ENCODE data around the gene RNF149. TPM values are rescaled to one million over a fixed set of nuclear protein-coding genes. Genes with fewer than 3 reads are reported as not detected.

The RNF149 gene
- polyA plus RNA-seq, 1 experiment = 20.8 TPM

DNA sequence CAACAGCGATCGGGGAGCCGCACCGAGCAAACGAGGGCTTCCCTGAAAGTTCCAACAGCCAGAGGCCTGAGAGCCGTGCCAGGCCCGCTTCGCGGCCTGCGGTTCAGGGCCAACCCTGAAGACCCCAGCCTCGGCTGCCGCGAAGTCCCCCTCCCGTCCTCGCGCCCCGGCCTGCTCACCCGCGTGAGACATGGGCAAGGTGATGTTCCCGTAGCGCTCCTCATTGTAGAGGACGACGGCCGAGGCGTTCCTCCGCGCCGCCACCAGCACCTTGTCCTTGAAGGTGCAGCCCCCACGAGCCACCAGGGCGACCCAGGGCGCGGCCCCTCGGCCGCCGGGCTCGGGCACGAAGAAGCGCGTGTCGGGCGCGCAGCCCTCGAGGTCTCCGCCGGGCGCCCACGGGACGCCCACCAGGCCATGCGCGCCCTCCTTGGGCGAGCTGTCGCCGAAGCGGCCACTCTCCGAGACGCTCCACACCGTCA lies 510 bp downstream of the RNF149 start:
- H3K27me3 ChIP-seq (ENCODE audit: control insufficient read depth, insufficient read depth, low read length) = no peaks in the 10 kb centered on the region
- DNase-seq (ENCODE audit: low read depth) = no peak
- ChIA-PET POLR2A (no interaction called here), CTCF (no interaction called here)
- TF ChIP-seq, protein P1, sequence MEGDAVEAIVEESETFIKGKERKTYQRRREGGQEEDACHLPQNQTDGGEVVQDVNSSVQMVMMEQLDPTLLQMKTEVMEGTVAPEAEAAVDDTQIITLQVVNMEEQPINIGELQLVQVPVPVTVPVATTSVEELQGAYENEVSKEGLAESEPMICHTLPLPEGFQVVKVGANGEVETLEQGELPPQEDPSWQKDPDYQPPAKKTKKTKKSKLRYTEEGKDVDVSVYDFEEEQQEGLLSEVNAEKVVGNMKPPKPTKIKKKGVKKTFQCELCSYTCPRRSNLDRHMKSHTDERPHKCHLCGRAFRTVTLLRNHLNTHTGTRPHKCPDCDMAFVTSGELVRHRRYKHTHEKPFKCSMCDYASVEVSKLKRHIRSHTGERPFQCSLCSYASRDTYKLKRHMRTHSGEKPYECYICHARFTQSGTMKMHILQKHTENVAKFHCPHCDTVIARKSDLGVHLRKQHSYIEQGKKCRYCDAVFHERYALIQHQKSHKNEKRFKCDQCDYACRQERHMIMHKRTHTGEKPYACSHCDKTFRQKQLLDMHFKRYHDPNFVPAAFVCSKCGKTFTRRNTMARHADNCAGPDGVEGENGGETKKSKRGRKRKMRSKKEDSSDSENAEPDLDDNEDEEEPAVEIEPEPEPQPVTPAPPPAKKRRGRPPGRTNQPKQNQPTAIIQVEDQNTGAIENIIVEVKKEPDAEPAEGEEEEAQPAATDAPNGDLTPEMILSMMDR (IDR thresholded peaks at IDR 0.05; ENCODE audit: insufficient read depth, low read depth, low read length) = no peak
- H3K36me3 ChIP-seq (ENCODE audit: control insufficient read depth, insufficient read depth, low read length) = no peaks in the 10 kb centered on the region; the same call in 1 of the 2 replicates
- H3K4me3 ChIP-seq (ENCODE audit: low read depth, low read length) = peak overlapping the region; percentile 92

DNA sequence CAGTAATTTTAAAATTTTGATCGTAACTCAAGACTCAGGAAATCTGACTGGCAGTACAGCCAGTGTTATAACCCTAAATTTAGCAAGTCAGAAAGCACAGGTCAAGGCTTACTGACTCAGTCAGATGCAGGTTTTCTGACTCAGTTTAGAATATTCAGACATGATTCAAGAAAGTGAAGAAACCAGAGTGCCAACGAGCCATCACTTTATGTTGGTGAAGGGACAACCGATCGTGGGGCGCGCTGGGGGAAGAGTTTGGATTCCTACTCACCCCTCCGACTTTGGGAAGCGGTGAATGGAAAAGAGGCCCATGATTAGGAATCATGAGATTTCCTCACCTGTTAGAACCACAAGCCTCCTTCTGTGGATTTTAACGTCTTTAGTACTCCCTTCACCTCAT lies 998 bp downstream of the RNF149 start:
- CTCF ChIA-PET = no interaction called here
- no peak for DNase-seq (ENCODE audit: low read depth)

DNA sequence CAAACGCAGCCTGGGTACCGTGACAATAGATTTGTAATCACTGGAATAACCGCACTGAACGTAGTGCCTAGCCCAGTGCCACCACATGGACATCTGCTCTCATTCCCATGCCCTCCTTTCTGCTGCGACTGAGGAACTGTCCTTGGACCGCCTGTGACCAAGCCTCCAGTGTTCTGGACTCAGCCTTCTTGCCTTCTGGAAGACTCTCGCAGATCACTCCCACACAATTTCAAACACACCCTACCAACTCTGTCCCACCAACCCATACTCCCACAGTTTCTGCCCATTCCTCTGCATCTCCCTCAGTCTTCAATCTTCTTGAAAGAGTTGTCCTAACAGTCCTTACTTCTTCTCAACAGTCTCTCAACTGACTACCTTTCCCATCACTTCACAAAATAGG lies 2.1 kb downstream of the RNF149 start:
- no peak for DNase-seq (ENCODE audit: low read depth)
- Histone ChIP-seq H3K36me3 (ENCODE audit: control insufficient read depth, insufficient read depth, low read length) (peaks cover 2% of the 10 kb centered on the region; the same call in 1 of the 2 replicates), H3K27me3 (ENCODE audit: control insufficient read depth, insufficient read depth, low read length) (no peaks in the 10 kb centered on the region), H3K4me3 (ENCODE audit: low read depth, low read length) (peak overlapping the region; percentile 92)
- POLR2A ChIA-PET = interaction anchor here (0.5 to 0.7 kb wide), 2 partner anchors 11 to 740 kb away, joined by 4 to 5 read pairs; no protein-coding TSS in a partner anchor
- TF ChIP-seq, protein P1 (IDR thresholded peaks at IDR 0.05; ENCODE audit: insufficient read depth, low read depth, low read length) = no peak
- CTCF ChIA-PET = no interaction called here

More for the DNA sequence above, 998 bp downstream of the RNF149 start:
- Histone ChIP-seq H3K27me3 (ENCODE audit: control insufficient read depth, insufficient read depth, low read length) (no peaks in the 10 kb centered on the region), H3K36me3 (ENCODE audit: control insufficient read depth, insufficient read depth, low read length) (peaks cover 2% of the 10 kb centered on the region; the same call in 1 of the 2 replicates), H3K4me3 (ENCODE audit: low read depth, low read length) (peak overlapping the region; percentile 92)
- POLR2A ChIA-PET = no interaction called here
- TF ChIP-seq, protein P1 (IDR thresholded peaks at IDR 0.05; ENCODE audit: insufficient read depth, low read depth, low read length) = no peak

DNA sequence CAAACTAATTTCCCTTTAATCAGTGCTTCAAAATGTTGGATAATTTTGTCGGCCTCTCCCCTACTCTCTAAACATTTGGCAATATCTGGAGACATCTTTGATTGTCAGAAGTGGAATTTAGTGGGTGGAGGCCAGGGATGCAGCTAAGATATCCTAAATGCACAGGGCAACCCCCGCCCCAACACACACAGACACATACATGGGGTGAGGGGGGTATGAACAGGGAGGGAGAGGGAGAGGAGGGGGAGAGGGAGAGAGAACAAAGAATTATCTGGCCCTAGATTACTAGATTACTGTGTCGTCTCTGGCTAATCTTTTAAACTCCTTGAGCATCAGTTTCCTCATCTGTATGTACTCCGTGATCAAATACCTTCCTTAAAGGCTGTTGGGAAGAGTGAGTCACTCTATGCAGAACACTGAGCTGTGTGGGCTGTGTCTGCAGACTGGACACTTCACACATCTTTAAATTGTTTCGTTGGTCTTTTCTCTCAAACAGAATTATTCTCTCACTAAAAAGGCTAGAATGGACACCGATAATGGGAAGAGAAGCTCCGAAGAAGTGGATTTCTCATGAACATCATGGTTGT lies 2.9 kb downstream of the RNF149 start:
- TF ChIP-seq, protein P1 (IDR thresholded peaks at IDR 0.05; ENCODE audit: insufficient read depth, low read depth, low read length) = no peak
- peak overlapping the region; percentile 92 for H3K4me3 ChIP-seq (ENCODE audit: low read depth, low read length)
- CTCF ChIA-PET = no interaction called here
- POLR2A ChIA-PET = interaction anchor here (0.5 kb wide), 1 partner anchor 10 kb away, joined by 4 read pairs; no protein-coding TSS in a partner anchor
- DNase-seq (ENCODE audit: low read depth) = no peak
- H3K27me3 ChIP-seq (ENCODE audit: control insufficient read depth, insufficient read depth, low read length) = no peaks in the 10 kb centered on the region
- H3K36me3 ChIP-seq (ENCODE audit: control insufficient read depth, insufficient read depth, low read length) = peaks cover 2% of the 10 kb centered on the region; the same call in 1 of the 2 replicates

DNA sequence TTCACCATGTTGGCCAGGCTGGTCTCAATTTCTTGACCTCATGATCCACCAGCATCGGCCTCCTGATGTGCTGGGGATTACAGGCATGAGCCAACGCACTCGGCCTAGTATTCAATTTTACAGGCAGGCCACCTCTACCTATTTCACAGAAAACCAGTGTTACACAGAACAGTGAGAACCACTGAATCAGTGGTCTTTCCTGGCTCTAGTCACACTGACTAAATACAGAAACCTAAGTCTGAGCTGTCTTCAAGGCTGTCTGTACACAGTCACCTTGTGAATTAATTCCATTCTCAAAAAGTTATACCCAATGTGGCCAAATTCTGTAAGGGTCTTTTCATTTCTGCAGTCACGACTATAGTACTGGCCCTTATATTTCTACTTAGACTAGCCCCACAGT lies 3.5 kb downstream of the RNF149 start:
- H3K4me3 ChIP-seq (ENCODE audit: low read depth, low read length) = no peak overlapping the region
- ChIA-PET POLR2A (no interaction called here), CTCF (no interaction called here)
- H3K36me3 ChIP-seq (ENCODE audit: control insufficient read depth, insufficient read depth, low read length) = peaks cover 2% of the 10 kb centered on the region; the same call in 1 of the 2 replicates
- H3K27me3 ChIP-seq (ENCODE audit: control insufficient read depth, insufficient read depth, low read length) = no peaks in the 10 kb centered on the region
- no peak for DNase-seq (ENCODE audit: low read depth)
- TF ChIP-seq, protein P1 (IDR thresholded peaks at IDR 0.05; ENCODE audit: insufficient read depth, low read depth, low read length) = no peak

All from BJ (cell line).